Inflammatory macrophage treated with lipopolysaccharide for 4 hours (primary cell): ENCODE data around the gene SLC38A7.
"Not testable (repeated sequence)": the region's sequence is repeated elsewhere in the genome, so short reads cannot be mapped to it uniquely, and the experiment has no call there.

Experiments
- DNase-seq: peaks from one replicate; pipeline ENCODE4 v3.0.0-alpha.2; 2020

The SLC38A7 gene, protein sequence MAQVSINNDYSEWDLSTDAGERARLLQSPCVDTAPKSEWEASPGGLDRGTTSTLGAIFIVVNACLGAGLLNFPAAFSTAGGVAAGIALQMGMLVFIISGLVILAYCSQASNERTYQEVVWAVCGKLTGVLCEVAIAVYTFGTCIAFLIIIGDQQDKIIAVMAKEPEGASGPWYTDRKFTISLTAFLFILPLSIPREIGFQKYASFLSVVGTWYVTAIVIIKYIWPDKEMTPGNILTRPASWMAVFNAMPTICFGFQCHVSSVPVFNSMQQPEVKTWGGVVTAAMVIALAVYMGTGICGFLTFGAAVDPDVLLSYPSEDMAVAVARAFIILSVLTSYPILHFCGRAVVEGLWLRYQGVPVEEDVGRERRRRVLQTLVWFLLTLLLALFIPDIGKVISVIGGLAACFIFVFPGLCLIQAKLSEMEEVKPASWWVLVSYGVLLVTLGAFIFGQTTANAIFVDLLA

DNA sequence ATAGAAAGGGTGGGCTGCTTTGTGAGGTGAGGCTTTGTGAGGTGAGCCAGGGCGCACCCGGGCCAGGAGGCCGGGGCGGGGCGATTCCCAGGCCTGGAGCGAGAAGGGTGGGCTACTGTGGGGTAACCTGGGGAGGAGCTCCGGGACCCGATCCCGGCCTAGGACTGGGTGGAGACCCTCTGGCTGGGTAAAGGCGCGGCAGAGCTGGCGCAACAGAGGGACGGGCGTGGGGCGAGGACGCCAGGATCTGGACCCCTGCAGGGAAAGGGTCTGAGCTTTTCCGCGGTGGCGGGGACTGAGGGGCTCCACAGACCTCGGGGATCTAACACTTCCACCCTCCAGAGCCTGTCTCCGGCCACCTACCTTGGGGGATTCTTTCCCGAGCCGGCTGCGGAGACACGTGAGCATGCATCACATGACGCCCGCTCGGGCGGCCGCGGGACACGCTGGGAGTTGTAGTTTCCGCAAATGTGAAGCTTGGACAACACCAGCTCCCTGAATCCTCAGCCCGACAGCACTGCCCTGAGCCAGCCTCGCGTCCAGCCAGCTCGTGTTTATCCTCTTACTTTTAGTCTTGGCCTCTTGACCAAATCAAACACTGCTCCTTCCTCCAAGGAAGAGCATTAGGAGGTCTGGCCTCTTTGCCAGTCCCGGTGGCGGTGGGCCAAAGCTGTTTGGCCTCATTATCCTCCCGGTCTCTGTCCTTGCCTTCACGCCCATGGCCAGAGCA, at the start of gene SLC38A7:
SLC38A7 (minus strand) TSS at position 417 of the 730 bp plus-strand sequence. CDS start 4,644 bp downstream, outside the sequence.
- peak; percentile 80 for DNase-seq

DNA sequence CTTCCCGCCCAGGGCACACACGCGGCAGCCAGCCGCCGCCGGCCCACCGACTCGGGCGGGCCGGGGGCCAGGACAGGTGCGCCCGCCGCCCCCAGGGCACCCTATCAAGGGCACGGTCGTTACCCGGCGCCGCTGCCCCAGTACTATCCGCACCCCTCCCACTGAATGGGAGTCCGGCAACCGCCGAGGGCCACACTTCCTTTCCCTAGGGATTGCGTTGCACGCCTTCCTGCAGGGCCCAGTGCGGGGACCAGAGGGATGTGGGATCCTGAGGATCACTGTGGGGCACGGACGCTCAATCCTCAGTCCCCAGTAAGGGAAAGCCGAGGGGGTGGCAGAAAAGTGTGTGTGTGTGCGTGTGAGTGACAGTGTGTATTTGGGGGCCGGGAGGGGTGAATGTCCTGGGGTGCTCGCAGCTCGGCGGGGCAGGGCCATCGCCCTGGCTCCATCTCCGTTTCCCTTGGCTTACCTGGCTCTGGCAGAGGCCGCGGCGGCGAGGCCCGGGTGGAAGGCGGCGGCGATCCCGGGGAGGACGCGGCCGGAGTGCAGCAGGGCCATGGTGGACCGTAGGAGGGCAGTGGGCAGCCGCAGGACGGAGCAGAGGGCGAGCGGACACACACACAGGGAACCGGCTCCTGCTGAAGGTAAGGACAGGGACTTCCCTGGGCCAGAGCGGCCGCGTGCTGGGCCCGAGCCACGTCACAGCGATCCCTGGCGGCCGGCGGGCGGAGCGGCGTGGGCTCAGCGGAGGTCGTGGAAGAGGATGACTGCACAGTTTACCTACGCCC, 49.3 kb upstream of the SLC38A7 start, which contains the start of gene GOT2:
GOT2 (minus strand) TSS at position 646 of the 788 bp plus-strand sequence; CDS start at position 558, 88 bp downstream.
- DNase-seq, result peak; percentile 76

DNA sequence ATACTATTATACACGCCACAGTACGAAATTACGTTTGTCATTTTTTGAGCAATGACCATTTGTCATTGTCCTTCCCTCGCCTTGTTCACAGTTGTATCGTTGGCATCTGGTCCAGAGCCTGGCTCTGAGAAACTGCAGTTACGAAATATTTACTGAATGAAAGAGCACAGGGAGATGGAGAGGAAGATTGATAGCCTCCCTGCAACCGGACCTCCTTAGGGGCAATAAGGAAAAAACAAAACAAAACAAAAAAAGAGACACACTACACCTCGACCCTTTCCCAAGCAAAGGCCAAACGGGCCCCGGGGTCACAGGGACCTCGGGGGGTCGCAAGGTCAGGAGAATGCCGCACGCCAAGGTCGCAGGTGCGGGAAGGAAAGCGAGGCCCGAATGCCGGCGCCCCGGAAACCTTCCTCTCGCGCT, 48.7 kb upstream of the SLC38A7 start:
- DNase-seq, result peak; percentile 9

DNA sequence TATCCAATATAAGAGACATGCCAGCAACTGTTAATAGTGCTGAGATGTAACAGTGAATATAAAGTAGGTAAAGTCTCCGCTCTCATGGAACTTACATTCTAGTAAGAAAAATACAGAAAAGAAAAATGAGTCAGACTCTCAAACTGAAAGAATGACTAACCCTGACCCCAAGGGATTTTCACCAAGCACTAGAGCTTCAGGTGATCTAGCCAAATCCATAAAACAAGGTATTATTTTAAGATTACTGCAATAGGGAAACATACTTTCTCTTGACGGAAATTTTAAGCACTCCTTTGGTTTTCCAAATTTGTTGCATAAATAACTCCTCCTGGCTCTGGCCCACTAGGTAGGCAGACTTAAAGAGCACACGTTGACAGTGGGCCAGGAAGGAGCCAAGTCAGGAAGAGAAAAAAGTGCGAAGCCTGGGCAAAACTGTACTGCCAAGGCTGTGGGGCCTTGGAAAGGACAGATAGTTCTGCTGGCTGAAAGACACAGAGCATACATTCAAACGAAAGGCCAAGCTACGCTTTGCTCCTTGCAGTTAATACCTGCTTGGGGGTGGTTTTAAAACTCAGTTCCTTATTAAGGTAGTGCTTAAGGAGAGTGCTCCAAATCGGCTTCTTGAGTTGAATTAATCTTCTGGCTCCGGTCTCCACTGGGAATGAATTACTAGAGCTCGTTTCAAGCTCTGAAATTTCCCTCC, 48.1 kb upstream of the SLC38A7 start:
- no peak for DNase-seq

DNA sequence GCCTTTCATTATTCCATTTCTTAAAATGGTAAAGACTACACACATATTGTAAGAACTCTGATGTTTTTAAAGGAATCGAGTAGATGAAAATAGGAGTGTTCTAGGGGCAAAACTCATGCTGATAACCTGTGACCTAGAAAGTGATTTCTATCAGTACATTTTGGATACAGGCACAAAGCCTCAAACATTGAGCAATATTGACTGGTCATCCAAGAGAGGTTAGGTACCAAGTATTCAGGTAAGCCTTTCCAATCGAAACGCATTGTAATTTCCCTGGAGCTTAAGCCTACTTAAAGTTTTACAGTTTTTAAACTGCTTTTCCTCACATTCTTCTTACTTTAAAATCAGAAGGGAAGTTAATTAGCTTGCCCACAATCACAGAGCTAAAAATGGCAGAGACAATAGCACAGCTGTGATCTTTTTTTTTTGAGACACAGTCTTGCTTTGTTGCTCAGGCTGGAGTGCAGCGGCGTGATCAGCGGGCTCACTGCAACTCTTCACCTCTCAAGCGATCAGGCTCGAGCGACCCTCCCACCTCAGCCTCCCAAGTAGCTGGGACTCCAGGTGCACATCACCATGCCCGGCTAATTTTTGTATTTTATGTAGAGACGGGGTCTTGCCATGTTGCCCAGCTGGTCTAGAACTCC, 46.3 kb upstream of the SLC38A7 start:
- DNase-seq, result no peak

DNA sequence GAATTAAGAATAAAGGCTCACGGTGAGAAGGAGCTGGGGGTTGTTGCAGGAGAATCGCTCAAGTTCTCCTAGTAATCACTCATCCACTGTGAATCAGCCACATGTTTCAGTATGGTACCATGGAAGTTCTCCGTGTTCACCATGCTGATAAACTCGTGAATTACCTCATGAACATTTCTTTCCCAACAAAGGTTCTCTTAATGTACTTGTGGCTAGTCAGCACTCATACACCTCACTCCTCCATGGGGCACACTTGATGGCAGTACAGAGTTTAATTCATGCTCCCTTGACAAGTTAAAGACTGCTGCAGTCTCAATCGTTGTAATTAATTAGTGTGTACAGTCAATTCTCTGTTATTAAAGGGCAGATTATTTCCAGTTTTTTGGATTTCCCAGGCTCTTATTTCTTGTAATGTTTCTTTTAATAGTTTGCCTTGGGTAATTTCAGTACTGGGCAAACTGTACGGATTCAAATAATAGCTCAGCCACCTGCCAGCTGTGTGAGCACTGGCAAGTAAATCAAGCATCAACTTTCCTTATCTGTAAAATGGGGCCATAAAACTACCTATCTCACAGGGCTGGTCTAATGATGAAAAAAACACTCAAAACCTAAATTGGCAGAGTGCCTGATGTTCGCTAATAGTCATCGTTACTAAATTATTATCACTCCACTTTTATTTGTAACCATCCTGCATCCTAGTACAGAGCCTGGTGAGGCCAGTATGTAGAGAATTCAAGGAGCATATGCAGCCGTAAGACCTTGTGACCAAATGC, 43.4 kb upstream of the SLC38A7 start:
- no peak for DNase-seq

DNA sequence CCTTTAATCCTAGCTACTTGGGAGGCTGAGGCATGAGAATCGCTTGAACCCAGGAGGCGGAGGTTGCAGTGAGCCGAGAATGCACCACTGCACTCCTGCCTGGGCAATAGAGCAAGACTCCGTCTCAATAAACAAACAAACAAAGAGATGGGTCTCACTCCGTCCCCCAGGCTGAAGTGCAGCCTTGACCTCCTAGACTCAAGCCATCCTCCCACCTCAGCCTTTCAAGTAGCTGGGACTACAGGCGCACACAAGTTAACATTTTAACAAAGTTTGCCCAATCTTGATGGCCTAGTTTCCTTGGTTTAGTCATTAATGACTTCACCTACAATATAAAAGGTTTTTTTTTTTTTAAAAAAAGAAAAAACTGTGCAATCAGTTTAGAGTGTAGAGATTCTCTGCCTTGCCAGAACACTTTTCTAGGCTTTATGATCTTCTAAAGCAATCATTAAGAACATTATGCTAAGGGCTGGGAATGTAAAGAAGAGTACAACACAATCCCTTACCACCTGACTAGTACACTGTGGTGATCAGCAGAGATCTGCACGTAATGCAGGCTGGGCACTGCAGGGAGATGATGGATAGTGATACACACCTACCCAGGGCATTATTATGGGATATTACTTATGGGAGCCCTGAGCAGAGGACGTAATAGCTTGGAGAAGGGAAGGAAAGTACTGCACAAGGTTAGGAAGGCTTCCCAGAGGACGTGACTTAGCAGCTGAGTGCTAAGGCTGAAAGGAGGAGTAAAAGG, 42.6 kb upstream of the SLC38A7 start:
- DNase-seq, result no peak

DNA sequence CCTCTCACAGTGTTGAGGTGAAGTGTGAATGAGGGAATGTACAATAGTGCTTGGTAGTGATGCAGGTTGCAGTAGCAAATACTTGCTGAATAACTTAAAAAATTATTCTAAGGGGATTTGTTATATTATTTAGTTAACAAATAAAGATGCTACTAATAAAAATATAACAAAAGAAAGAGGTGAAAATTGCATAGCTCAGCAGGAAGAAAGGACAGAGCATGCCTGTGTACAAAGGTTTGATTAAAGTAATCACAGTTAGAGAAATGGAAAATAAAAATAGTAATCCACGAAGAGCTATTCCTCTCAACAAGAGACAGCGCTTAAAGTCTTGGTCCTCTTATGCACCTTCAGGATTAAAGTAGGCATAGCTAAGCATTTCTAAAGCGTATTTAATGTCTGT, 38.5 kb upstream of the SLC38A7 start:
- no peak for DNase-seq

DNA sequence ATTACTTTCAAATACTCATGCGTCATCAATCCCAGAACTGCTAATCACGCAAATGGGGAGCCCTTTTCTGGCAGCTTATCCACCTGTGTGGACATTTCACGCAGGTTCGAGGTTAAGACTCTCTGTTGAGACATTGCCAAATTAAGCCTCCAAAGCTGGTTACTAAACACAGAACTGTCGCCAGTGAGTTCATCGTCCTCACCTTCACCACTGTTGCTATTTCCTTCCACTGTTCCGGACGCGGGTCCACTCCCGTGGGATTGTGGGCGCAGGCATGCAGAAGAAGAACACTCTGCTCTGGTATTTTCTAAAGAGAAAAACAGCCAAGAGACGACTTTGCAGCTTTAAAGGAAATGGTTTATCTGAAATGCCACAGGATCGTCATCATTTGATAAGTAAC, 33.4 kb upstream of the SLC38A7 start:
- DNase-seq, result no peak

DNA sequence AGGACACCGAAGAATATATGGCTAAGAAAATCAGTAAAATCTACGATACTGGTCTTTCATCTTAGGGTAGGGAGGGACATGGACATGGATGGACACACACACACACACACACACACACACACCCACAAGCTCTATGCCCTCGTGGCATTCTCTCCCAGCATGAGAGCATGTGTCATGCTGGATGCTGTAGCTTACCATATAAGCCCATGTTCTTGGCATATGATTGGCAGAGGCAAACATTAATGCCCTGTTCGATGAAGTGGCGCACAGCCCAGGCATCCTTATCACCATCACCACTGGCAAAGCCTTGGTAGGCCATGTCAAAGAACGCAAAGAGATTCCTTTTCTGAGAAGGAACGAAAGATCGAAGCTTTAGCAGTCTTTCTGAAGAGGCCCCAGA, 31.9 kb upstream of the SLC38A7 start:
- no peak for DNase-seq

DNA sequence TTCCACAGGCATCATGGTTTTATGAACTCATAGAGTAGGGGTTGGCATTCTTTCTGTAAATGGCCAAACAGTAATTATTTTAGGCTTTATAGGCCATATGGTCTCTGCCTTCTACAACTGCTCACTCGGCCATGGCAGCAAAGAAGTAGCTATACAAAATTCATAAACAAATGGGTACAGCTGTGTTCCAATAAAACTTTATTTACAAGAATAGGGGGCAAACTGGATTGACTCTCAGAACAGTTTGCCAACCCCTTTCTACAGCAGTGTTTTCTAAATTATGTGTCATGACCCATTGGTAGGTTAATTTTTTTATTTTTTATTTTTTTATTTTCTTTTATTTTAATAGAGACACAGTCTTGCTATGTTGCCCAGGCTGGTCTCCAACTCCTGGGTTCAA, 29.2 kb upstream of the SLC38A7 start:
- no peak for DNase-seq

DNA sequence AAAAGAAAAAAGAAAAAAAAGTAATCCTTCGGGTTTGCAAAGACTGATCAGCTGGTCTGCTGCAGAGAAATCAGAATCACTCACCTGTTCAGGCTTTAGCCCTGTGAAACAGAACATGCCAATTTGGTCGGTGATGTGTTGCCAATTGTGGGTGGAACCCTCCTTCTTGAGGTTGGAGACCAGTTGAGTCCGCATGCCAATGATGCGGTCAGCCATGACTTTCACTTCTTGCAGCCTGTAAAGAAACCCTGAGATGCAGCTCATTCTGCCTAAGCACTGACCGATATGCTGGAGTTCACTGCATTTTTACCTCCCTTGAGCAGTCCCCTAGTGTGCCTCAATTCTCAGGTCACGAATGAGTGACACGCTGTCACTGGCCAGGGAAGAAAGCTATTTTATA, 24.8 kb upstream of the SLC38A7 start:
- DNase-seq, result no peak

DNA sequence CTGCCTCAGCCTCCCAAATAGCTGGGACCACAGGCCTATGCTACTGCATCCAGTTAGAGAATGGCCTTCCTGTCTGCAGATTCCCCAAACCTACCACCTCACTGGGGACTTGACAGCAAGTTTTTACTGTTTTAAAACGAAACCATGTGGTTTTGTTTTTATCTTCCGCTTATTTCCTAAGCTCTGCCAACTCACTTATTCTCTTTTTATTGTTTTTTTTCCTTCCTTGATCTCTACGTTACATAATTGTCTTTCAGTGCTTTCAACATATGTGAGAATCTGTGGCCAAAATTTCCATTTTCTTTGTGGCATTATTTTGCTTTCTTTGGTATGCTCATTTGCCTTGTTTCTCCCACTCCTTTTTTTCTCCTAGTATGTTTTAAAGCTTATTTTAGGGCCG, 14.6 kb upstream of the SLC38A7 start:
- peak; percentile 76 for DNase-seq

DNA sequence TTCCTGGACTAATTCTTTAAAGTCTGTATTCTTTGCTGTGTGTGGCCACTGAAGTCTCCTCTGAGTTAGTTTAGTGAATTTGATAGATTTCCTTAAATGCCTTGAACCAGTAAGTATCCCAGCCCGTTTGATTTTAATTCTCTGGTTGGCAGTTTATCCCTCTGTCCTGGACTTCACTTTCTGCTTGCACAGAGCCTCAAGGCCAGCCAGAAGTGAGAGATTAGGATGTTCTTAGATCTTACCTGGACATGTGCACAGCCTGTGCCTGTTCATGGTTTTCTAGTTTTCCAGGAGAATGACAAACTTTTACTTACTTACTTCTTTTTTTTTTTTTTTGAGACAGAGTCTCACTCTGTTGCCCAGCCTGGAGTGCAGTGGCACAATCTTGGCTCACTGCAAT, 10.8 kb upstream of the SLC38A7 start:
- DNase-seq, result no peak

DNA sequence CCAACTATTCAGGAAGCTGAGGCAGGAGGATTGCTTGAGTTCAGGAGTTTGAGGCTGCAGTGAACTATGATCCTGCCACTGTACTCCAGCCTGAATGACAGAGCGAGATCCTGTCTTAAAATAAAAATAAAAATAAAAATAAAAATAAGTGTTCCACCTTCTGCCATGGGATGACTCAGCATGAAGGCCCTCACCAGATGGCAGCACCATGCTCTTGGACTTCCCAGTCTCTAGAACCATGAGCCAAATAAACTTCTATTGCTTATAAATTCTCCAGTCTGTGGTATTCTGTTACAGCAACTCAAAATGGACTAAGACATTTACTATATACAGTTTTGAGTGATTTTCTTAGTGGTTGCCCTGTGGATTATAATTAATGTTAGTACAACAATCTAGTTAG, 7.9 kb upstream of the SLC38A7 start:
- DNase-seq, result no peak

DNA sequence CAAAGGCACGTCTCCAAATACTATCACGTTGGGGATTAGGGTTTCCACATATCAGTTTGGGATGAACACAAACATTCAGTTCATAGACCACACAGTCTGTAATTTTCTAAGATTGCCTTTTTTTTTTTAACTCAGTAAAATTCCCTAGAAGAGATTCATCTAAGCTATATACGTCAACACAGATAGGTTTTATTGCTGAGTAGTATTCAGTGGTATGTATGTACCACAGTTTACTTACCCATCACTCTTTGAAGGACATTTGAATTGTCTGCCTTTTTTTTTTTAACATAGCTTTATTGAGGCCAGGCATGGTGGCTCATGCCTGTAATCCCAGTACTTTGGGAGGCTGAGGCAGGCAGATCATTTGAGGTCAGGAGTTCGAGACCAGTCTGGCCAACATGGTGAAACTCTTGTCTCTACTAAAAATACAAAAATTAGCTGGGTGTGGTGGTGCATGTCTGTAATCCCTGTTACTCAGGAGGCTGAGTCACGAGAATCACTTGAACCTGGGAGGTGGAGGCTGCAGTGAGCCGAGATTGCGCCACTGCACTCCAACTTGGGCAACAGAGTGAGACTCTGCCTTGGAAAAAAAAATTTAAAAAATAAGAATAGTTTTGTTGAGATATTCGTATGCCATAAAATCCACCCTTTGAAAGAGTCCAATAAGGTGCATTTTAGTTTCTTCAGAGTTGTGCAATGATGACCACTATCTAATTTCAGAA, 2.6 kb upstream of the SLC38A7 start:
- DNase-seq, result not testable (repeated sequence)

DNA sequence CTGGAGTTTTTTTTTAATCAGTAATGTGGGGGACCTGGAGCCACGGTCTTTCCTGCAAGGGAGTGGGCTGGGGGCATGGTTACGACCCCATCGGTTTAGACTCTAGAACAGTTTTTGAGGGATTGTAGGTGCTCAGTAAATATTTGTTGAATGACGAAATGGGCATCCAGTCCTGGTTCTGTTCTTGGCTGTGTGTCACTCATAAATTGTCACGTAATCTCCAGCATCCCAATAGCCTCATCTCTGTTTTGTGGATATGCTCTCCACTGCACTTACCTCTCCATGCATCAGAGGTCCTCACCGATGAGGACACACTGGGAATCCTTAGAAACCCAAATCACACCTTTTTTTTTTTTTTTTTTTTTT, 497 bp upstream of the SLC38A7 start:
- DNase-seq, result no peak

DNA sequence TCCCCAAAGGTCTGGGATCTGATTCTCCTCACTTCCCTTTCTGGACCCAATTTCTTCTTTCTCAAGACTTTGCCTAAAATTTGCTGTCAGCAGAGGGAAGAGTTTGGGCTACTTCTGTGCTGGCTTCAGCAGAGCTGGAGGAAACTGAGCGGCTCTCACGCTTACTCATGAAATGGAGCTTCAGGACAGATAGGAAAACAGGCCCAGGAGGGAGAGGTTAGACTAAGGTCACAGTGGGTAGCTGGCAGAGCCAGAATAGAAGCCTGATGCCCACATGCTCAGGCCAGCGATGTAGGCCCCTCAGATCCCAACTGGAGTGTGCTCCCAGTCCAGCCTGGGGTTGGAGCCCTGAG, 593 bp downstream of the SLC38A7 start:
- DNase-seq, result peak; percentile 46

DNA sequence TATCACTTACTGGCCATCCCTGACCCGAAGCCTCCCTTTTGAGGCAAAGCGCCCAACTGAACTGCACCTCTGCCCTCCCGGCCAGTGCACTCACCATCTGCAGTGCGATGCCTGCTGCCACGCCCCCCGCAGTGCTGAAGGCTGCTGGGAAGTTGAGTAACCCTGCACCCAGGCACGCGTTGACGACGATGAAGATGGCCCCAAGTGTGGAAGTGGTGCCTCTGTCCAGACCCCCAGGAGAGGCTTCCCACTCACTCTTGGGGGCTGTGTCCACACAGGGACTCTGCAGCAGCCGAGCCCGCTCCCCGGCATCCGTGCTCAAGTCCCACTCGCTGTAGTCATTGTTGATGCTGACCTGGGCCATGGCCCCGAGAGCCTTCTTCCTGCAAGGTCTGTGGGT, 4.8 kb downstream of the SLC38A7 start:
- DNase-seq, result no peak

DNA sequence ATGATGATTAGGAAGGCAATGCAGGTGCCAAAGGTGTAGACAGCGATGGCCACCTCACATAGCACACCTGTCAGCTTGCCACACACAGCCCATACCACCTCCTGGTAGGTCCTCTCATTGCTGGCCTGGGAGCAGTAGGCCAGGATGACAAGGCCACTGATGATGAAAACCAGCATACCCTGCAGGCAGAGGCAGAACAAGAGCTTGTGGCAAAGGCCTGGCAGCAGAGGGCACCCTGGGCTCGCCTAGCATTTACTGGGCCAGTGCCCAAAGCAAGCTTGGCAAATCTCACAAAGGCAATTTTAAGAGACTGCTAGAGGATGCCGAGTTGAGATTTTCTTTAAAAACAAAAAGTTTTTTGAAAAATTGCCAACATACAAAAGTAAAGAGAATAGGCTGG, 5.9 kb downstream of the SLC38A7 start:
- no peak for DNase-seq
